ENCODE results near the gene PSMA5.
"Not testable (repeated sequence)": the region's sequence is repeated elsewhere in the genome, so short reads cannot be mapped to it uniquely, and the experiment has no call there.

DNA sequence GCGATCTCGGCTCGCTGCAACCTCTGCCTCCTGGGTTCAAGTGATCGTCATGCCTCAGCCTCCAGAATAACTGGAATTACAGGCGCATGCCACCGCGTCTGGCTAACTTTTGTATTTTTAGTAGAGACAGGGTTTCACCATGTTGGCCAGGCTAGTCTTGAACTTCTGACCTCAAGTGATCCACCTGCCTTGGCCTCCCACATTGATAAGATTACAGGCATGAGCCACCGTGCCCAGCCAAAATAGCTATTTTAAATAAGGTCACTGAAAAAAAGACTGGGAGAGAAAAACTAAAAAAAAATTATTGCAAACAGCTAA lies 31.0 kb downstream of the PSMA5 start:
- not testable (repeated sequence) for TF ChIP-seq POLR2AphosphoS5 (IDR thresholded peaks at IDR 0.05; ENCODE audit: borderline replicate concordance, low read depth, low read length); EZH2 (IDR thresholded peaks at IDR 0.05)

All from SK-N-MC (cell line).